Natural killer cell (primary cell): Measurements from ENCODE around the gene LRP6. TPM values are rescaled to one million over a fixed set of nuclear protein-coding genes. Genes with fewer than 3 reads are reported as not detected.

Experiments
- ATAC-seq, 3 donors: fragments of 150-1000 bp in 2 of 3; fragments of 200-7000 bp in 1 of 3; cut with Tn5 transposase; 1 replicate in 1 of 3; 2 replicates in 2 of 3; pipeline ENCODE4 v1.10.0; 2021; ENCODE audit warnings: mild to moderate bottlenecking in 2 of 3, moderate library complexity in 2 of 3
- DNase-seq, 2 donors: peaks; one replicate each; pipeline versions ENCODE4 v3.0.0 to v3.0.0-alpha.2; 2013 to 2021; ENCODE audit warnings: mixed read lengths in 1 of 2
- H3K27ac ChIP-seq: one replicate; pipeline ENCODE4 v1.5.1; 2013; ENCODE audit warnings: mild to moderate bottlenecking, low read length
- H3K27me3 ChIP-seq: one replicate; pipeline ENCODE4 v1.6.1; 2013; ENCODE audit warnings: low read length; ENCODE audit not compliant: control insufficient read depth, insufficient read depth
- H3K36me3 ChIP-seq: one replicate; pipeline ENCODE4 v1.6.1; 2013; ENCODE audit warnings: low read length; ENCODE audit not compliant: control insufficient read depth, insufficient read depth
- H3K4me1 ChIP-seq: one replicate; pipeline ENCODE4 v1.6.1; 2013; ENCODE audit warnings: low read length; ENCODE audit not compliant: control insufficient read depth, insufficient read depth
- H3K4me3 ChIP-seq: one replicate; pipeline ENCODE4 v1.5.1; 2013; ENCODE audit warnings: low read length
- H3K9me3 ChIP-seq: one replicate; pipeline ENCODE4 v1.6.1; 2013; ENCODE audit warnings: low read length; ENCODE audit not compliant: control insufficient read depth, insufficient read depth
- H3K27ac Mint-ChIP-seq, 2 donors: one replicate each; pipeline ENCODE4 v1.8.0; 2022; ENCODE audit warnings: mild to moderate bottlenecking in 2 of 2, mixed read lengths in 2 of 2, moderate library complexity in 1 of 2
- H3K27me3 Mint-ChIP-seq, 2 donors: one replicate each; pipeline ENCODE4 v1.8.0; 2022; ENCODE audit warnings: low read depth in 2 of 2, mixed read lengths in 2 of 2
- H3K36me3 Mint-ChIP-seq: one replicate; pipeline ENCODE4 v1.8.0; 2022; ENCODE audit warnings: mixed read lengths
- H3K4me1 Mint-ChIP-seq, 2 donors: one replicate each; pipeline ENCODE4 v1.8.0; 2022; ENCODE audit warnings: mixed read lengths in 2 of 2
- H3K4me3 Mint-ChIP-seq: one replicate; pipeline ENCODE4 v1.8.0; 2022; ENCODE audit warnings: mild to moderate bottlenecking, moderate library complexity, mixed read lengths
- H3K9me3 Mint-ChIP-seq, 2 donors: one replicate each; pipeline ENCODE4 v1.8.0; 2022; ENCODE audit warnings: mixed read lengths in 2 of 2
- CTCF ChIP-seq: fragments of 200-600 bp; IDR thresholded peaks from one replicate; pipeline ENCODE4 v1.8.0; 2022; ENCODE audit warnings: antibody characterized with exemption
- WGBS: methylation state at CpG from one replicate; pipeline ENCODE4 v1.1.7; 2013; ENCODE audit warnings: missing lambda C conversion rate; ENCODE audit not compliant: insufficient coverage; 5-methylcytosine and 5-hydroxymethylcytosine counted together
- intact Hi-C: fragments of 100-400 bp; cut with micrococcal nuclease; formaldehyde crosslinking; loops from one replicate; pipeline ENCODE4 v1.14.2; 2022
- total RNA-seq, 4 donors: library from RNA; stranded (reverse); fragments of 120-200 nt in 1 of 4; gene quantifications; one replicate each; pipeline versions ENCODE4 v1.2.3 to v1.2.4, GENCODE V29; 2013 to 2022

The LRP6 gene
- total RNA-seq, 3 donors from 2014 or later (not counting 1 experiment from before 2014, with no cell fraction given) = 0.05 to 0.33 TPM; not detected in 1

GRCh38 chr12:12224240-12224940 is 42.5 kb downstream of the LRP6 start:
- intact Hi-C loops = no loop called here
- WGBS = 100% methylated on average over 1 of the region's 2 CpGs
- DNase-seq (no peak), ATAC-seq (no peak)
- no peaks in the 10 kb centered on the region for H3K36me3 ChIP-seq
- H3K27ac ChIP-seq = no peak overlapping the region
- Mint-ChIP-seq H3K9me3 (peaks cover 2 to 3% of the 10 kb centered on the region in 2 donors), H3K27ac (no peak overlapping the region), H3K4me1 (no peaks in the 10 kb centered on the region), H3K27me3 (peaks cover 27 to 54% of the 10 kb centered on the region in 2 donors), H3K4me3 (no peak overlapping the region), H3K36me3 (no peaks in the 10 kb centered on the region)
- peaks cover 7% of the 10 kb centered on the region for H3K27me3 ChIP-seq
- no peaks in the 10 kb centered on the region for H3K9me3 ChIP-seq
- H3K4me3 ChIP-seq = no peak overlapping the region
- no peak for TF ChIP-seq CTCF
- H3K4me1 ChIP-seq = no peaks in the 10 kb centered on the region

- intact Hi-C loops = no loop called here
- WGBS = 72% methylated on average over 2 of the region's 2 CpGs
- Histone ChIP-seq H3K27ac (no peak overlapping the region), H3K27me3 (peaks cover 8% of the 10 kb centered on the region), H3K9me3 (no peaks in the 10 kb centered on the region), H3K4me1 (no peaks in the 10 kb centered on the region), H3K4me3 (no peak overlapping the region), H3K36me3 (no peaks in the 10 kb centered on the region)
- ATAC-seq = no peak
- no peaks in the 10 kb centered on the region for H3K4me1 Mint-ChIP-seq
- H3K27me3 Mint-ChIP-seq = peaks cover 34 to 71% of the 10 kb centered on the region in 2 donors
- peaks cover 4 to 5% of the 10 kb centered on the region in 2 donors for H3K9me3 Mint-ChIP-seq
- no peak overlapping the region for H3K27ac Mint-ChIP-seq
- H3K36me3 Mint-ChIP-seq = no peaks in the 10 kb centered on the region
- no peak overlapping the region for H3K4me3 Mint-ChIP-seq
- no peak for TF ChIP-seq CTCF
- no peak for DNase-seq
These were observed 45.3 kb downstream of the LRP6 start for GRCh38 chr12:12221560-12221959.

GRCh38 chr12:12219664-12220063 is 47.2 kb downstream of the LRP6 start:
- Histone ChIP-seq H3K36me3 (no peaks in the 10 kb centered on the region), H3K27ac (no peak overlapping the region), H3K4me1 (no peaks in the 10 kb centered on the region), H3K27me3 (peaks cover 15% of the 10 kb centered on the region), H3K9me3 (no peaks in the 10 kb centered on the region), H3K4me3 (no peak overlapping the region)
- TF ChIP-seq CTCF = no peak
- Mint-ChIP-seq H3K27ac (no peak overlapping the region), H3K27me3 (peaks cover 34 to 72% of the 10 kb centered on the region in 2 donors), H3K9me3 (peaks cover 2% of the 10 kb centered on the region in 2 donors), H3K4me1 (no peaks in the 10 kb centered on the region), H3K4me3 (no peak overlapping the region), H3K36me3 (no peaks in the 10 kb centered on the region)
- intact Hi-C loops = no loop called here
- 92% methylated on average over 9 of the region's 9 CpGs for WGBS
- no peak for DNase-seq
- no peak for ATAC-seq

- H3K4me3 Mint-ChIP-seq = no peak overlapping the region
- no peak for TF ChIP-seq CTCF
- Histone ChIP-seq H3K27ac (no peak overlapping the region), H3K9me3 (no peaks in the 10 kb centered on the region), H3K27me3 (peaks cover 36% of the 10 kb centered on the region), H3K4me1 (no peaks in the 10 kb centered on the region), H3K36me3 (no peaks in the 10 kb centered on the region), H3K4me3 (no peak overlapping the region)
- H3K9me3 Mint-ChIP-seq = peaks cover 2% of the 10 kb centered on the region in 2 donors
- peaks cover 44 to 74% of the 10 kb centered on the region in 2 donors for H3K27me3 Mint-ChIP-seq
- 85% methylated on average over 5 of the region's 5 CpGs for WGBS
- DNase-seq = no peak
- no peaks in the 10 kb centered on the region for H3K36me3 Mint-ChIP-seq
- ATAC-seq = no peak
- H3K4me1 Mint-ChIP-seq = no peaks in the 10 kb centered on the region
- intact Hi-C loops = no loop called here
- H3K27ac Mint-ChIP-seq = no peak overlapping the region
These were observed 49.9 kb downstream of the LRP6 start for GRCh38 chr12:12217018-12217359.
